Stimulated activated CD8-positive, alpha-beta memory T cell treated with anti-CD3 and anti-CD28 coated beads, Interleukin-12 subunit alpha, Interleukin-12 subunit beta, amount 100 ng/mL, for 24 hours (primary cell): Measurements from ENCODE around the gene KRT17.
"Not testable (repeated sequence)": the region's sequence is repeated elsewhere in the genome, so short reads cannot be mapped to it uniquely, and the experiment has no call there.

ENCODE experiments used
- DNase-seq: peaks from one replicate; pipeline ENCODE4 v3.0.0-alpha.2; 2020; ENCODE audit errors: extremely low read depth

KRT17 gene

GRCh38 chr17:41620583-41621434, 3.6 kb downstream of the KRT17 start:
- no peak for DNase-seq

GRCh38 chr17:41619927-41620582, 4.3 kb downstream of the KRT17 start:
- not testable (repeated sequence) for DNase-seq

GRCh38 chr17:41619036-41619926, 5.1 kb downstream of the KRT17 start:
- no peak for DNase-seq

- DNase-seq = no peak
These were observed 5.9 kb downstream of the KRT17 start for GRCh38 chr17:41618341-41619035.

GRCh38 chr17:41617698-41618097, 6.7 kb downstream of the KRT17 start:
- DNase-seq = no peak

- DNase-seq = no peak
These were observed 7.2 kb downstream of the KRT17 start for GRCh38 chr17:41617136-41617535.

GRCh38 chr17:41616486-41616885, 7.9 kb downstream of the KRT17 start:
- not testable (repeated sequence) for DNase-seq

GRCh38 chr17:41615454-41615853, 8.9 kb downstream of the KRT17 start:
- DNase-seq = no peak

GRCh38 chr17:41614767-41615166, 9.6 kb downstream of the KRT17 start:
- DNase-seq = not testable (repeated sequence)

GRCh38 chr17:41614098-41614497, 10.3 kb downstream of the KRT17 start:
- DNase-seq = no peak

GRCh38 chr17:41613277-41614082, 10.9 kb downstream of the KRT17 start:
- DNase-seq = no peak

GRCh38 chr17:41612376-41613160, 11.8 kb downstream of the KRT17 start, which contains the start of gene KRT16:
TSS of gene KRT16 (minus strand) at chr17:41612767. CDS start at chr17:41612688, 79 bp downstream.
- DNase-seq = not testable (repeated sequence)

GRCh38 chr17:41610965-41611640, 13.3 kb downstream of the KRT17 start:
- DNase-seq = no peak

- not testable (repeated sequence) for DNase-seq
These were observed 14.3 kb downstream of the KRT17 start for GRCh38 chr17:41610061-41610517.

GRCh38 chr17:41606930-41607329, 17.4 kb downstream of the KRT17 start:
- not testable (repeated sequence) for DNase-seq

- no peak for DNase-seq
These were observed 21.9 kb downstream of the KRT17 start for GRCh38 chr17:41602524-41602923.

GRCh38 chr17:41600318-41600717, 24.1 kb downstream of the KRT17 start:
- DNase-seq = no peak

- DNase-seq = no peak
These were observed 24.7 kb downstream of the KRT17 start for GRCh38 chr17:41599680-41600079.

- DNase-seq = no peak
These were observed 28.8 kb downstream of the KRT17 start for GRCh38 chr17:41595585-41595984.
